GM04504 (cell line): ENCODE results near the gene ZFYVE28.
"Not testable (repeated sequence)": the region's sequence is repeated elsewhere in the genome, so short reads cannot be mapped to it uniquely, and the experiment has no call there.

Experiments
- DNase-seq: peaks from one replicate; pipeline ENCODE4 v3.0.0-alpha.2; 2012; ENCODE audit warnings: low read depth

The ZFYVE28 gene

DNA sequence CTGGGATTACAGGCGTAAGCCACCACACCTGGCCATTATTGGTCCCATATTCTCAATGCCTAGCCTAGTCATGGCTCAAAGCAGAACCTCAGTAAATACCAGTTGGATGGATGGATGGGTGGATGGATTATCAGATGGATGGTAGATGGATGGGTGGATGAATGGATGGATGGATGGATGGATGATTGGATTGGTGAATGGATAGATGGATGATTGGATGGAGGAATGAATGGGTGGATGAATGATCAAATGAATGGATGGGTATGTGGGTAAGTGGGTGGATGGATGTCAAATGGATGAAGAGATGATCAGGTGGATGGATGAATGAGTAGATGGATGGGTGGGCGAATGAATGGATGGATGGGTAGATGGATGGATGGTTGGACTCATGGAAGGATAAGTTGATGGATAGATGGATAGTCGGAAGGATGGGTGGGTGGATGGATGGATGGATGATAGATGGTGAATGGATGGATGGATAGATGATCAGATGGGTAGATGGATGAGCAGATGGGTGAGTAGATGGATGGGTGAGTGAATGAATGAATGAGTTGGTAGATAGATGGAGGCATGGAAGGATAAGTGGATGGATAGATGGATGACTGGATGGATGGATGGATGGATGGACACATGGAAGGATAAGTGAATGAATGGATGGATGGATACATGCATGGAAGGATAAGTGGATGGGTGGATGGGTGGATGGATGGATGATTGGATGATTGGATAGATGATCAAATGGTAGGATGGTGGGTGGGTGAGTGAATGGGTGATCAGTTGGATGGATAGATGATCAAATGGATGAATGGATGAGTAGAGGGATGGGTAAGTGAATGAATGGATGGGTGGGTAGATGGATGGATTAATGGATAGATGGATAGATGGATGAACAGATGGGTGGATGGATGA is 28.5 kb upstream of the ZFYVE28 start:
- DNase-seq: no peak

GRCh38 chr4:2445571-2445970 is 27.1 kb upstream of the ZFYVE28 start:
- no peak for DNase-seq

- DNase-seq: no peak
Observed at GRCh38 chr4:2445130-2445529, 26.7 kb upstream of the ZFYVE28 start.

GRCh38 chr4:2443956-2444740 is 25.7 kb upstream of the ZFYVE28 start:
- no peak for DNase-seq

- DNase-seq: no peak
Observed at GRCh38 chr4:2443061-2443730, 24.8 kb upstream of the ZFYVE28 start.

- no peak for DNase-seq
Observed at GRCh38 chr4:2442175-2442993, 23.9 kb upstream of the ZFYVE28 start.

- DNase-seq: no peak
Observed at GRCh38 chr4:2441393-2442174, 23.1 kb upstream of the ZFYVE28 start.

DNA sequence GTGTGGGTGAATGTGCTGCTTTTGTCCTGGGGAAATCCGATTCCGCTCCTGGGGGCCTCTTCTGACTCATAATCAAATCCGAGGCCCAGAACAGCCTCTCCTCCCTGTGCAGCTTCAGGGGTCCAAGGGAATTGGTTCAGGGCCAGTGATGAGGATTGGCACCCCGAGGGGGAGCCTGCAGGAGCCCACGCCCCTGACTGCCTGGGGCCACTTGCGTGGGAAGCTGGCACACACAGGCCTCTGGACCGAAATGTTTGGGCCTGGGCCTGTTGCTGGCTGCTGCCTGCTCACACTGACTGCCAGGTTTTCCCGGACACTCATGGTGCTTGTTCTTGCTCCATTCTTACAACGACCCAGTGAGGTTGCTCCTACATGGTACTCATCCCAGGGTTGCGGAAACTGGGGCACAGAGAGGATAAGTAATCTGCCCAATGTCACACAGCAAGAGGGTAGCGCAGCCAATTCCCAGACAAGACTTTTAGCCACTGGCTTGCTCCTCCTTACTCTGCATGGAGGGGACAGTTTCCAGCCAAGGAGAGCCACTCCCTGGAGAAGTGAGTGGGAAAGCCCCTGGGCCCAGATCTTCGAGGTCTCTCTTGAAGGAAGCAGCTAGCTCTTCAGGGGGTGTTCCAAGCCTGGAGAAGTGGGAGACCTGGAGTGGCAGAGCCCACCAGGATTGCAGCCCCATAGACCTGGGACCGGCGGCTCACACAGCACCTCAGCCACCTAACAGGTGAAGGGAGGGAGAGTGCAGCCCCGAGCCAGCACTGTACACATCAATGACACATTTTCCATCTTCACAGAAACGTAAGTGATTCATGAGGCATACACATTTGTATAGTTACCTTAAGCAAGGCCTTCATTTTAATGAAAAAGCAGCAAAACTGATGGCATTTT is 20.6 kb upstream of the ZFYVE28 start:
- DNase-seq: no peak

DNA sequence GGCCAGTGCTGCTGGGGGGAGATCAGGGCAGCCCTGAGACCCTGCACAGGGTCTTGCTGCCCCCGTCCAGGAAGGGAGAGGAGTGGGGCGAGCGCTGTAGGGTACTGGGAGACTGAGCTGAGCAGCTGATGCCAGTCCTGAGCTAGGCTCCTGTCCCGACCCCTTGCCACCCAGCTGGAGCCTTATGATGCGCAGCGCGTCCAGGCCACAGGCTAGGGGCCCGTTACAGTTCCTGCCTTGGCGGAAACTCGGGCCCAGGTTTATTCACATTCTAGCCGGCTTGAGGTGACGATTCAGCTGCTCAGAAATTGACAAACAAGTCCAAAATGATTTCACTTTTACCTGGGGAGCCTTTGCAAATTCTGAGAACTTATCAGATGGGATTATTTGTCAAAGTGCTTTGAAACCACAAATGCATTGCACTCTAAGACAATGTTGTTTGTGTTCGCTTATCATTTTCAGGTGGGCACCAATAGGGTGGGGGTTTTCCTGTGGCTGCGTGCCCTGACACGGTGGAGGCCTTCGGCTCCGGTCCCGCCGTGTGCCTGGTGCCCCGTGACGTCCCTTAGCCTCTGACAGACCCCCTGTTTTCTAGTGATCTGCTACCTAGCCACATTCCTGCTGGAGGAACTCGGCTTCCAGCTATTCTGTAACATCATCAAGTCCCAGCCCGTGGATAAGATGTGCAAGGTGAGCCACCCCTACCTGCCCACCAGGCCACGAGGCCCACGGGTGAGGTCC is 19.2 kb upstream of the ZFYVE28 start:
- DNase-seq: no peak

DNA sequence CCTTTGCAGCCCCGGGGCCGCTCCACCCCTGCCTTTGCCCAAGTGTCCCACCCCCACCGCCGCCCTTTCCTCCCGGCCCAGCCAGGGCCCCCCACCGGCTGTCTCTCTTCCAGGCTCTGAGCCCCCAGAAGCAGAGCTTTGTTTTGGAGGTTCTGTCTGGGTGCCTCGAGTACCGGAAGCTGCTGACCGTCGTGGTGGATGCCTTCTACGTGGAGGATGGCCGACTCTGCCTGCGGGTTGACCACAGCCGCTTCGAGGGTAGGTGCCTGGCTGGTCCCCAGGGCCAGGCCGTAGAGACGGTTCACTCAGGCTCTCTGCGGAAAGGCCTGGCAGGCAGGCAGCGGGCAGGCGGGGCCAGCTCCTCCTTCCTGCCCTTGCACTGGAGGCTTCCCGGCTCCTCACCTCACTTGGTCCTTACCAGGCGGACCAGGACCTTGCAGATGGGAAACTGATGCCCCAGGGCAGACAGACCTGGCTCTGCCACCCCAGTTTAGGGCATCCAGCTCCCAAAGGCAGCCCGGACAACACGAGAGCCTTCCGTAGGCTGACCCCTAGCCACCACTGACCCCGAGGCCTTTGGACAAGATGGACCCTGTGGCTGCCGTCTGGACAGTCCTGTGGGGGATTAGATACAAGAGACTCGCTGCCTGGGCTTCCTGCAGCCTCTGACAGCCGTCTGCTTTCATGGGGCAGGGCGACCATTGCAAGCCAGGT is 18.5 kb upstream of the ZFYVE28 start:
- DNase-seq: no peak

DNA sequence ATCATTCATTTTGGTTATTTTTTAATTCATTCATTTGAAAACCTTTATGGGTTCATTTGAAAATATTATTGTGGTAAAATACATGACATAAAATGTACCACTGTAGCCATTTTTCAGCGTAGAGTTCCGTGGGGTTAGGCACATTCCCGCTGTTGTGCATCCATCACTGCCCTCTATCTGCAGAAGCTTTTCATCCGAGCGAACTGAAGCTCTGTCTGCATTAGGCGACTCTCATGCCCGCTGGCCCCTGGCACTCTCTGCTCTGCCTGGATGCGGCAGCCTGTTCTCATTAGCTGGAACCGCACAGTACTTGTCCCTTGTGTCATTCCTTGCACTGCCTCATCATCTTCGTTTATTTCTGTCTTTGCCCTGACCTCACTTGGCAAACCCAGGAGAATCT is 17.9 kb upstream of the ZFYVE28 start:
- DNase-seq: peak; percentile 19

- DNase-seq: no peak
Observed at GRCh38 chr4:2434420-2434819, 16.0 kb upstream of the ZFYVE28 start.

GRCh38 chr4:2433609-2434350 is 15.3 kb upstream of the ZFYVE28 start:
- no peak for DNase-seq

GRCh38 chr4:2432991-2433530 is 14.6 kb upstream of the ZFYVE28 start:
- no peak for DNase-seq

GRCh38 chr4:2432004-2432403 is 13.6 kb upstream of the ZFYVE28 start:
- no peak for DNase-seq

DNA sequence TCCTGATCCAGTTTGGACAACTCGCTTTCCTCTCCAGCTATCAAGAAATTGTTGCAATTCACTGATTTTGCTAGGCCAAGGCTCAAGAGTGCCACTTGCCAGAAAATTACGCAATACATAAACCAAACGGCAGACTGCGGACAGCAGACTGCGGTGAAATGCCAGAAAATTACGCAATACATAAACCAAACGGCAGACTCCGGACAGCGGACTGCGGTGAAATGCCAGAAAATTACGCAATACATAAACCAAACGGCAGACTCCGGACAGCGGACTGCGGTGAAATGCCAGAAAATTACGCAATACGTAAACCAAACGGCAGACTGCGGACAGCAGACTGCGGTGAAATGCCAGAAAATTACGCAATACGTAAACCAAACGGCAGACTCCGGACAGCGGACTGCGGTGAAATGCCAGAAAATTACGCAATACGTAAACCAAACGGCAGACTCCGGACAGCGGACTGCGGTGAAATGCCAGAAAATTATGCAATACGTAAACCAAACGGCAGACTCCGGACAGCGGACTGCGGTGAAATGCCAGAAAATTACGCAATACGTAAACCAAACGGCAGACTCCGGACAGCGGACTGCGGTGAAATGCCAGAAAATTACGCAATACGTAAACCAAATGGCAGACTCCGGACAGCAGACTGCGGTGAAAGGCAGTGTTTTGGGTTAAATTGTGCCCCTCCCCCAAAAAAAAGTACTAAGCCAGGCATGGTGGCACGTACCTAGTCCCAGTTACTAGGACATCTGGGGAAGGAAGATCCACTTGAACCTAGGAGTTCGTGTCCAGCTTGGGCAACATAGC is 11.7 kb upstream of the ZFYVE28 start:
- DNase-seq: not testable (repeated sequence)
